ENCODE results near the gene ZNF862. TPM values are rescaled to one million over a fixed set of nuclear protein-coding genes. Genes with fewer than 3 reads are reported as not detected.

ZNF862 gene
- total RNA-seq, 4 donors from 2014 or later, result 19.8 to 36.4 (median 23.0) TPM

DNA sequence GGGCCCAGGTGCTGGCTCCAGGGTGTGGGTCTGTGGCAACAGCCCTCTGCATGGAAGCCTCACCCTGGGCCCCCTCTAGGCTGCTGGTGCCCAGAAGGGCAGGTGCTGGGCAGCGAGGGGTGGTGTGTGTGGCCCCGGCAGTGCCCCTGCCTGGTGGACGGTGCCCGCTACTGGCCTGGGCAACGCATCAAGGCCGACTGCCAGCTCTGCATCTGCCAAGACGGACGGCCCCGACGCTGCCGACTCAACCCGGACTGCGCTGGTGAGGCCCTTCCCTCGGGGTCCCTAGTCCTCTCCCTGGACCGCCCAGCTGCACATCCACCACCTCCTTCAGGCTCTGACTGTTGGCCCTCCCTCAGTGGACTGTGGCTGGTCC lies 46.0 kb upstream of the ZNF862 start:
- H3K4me3 ChIP-seq, result no peak overlapping the region
- H3K4me1 ChIP-seq, result peaks cover 0 to 6% (median 0%) of the 10 kb centered on the region in 4 donors
- no peak for DNase-seq
- H3K36me3 ChIP-seq, result no peaks in the 10 kb centered on the region
- H3K27ac ChIP-seq, result no peak overlapping the region
- TF ChIP-seq POLR2A (IDR thresholded peaks at IDR 0.05) (no peak), CTCF (IDR thresholded peaks at IDR 0.05) (no peak)
- peaks cover 0 to 4% of the 10 kb centered on the region in 2 donors for H3K27me3 ChIP-seq
- H3K9me3 ChIP-seq, result no peaks in the 10 kb centered on the region

DNA sequence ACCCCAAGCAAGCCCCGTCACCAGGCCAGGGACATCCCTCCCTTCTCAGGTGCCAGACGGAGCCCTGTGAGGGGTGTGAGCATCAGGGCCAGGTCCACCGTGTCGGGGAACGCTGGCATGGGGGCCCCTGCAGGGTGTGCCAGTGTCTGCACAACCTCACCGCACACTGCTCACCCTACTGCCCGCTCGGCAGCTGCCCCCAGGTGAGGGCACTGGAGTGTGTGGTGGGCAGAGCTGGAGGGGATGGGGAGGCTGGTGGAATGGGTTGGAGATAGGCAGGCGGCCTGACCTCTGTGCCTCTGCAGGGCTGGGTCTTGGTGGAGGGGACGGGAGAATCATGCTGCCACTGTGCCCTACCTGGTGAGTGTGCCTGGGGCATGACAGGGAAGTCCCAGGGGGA lies 44.9 kb upstream of the ZNF862 start:
- no peak overlapping the region for H3K27ac ChIP-seq
- H3K36me3 ChIP-seq, result no peaks in the 10 kb centered on the region
- TF ChIP-seq POLR2A (IDR thresholded peaks at IDR 0.05) (no peak), CTCF (IDR thresholded peaks at IDR 0.05) (no peak)
- no peak overlapping the region for H3K4me3 ChIP-seq
- H3K4me1 ChIP-seq, result peaks cover 0 to 6% (median 0%) of the 10 kb centered on the region in 4 donors
- DNase-seq, result no peak
- H3K9me3 ChIP-seq, result no peaks in the 10 kb centered on the region
- H3K27me3 ChIP-seq, result peaks cover 0 to 4% of the 10 kb centered on the region in 2 donors

GRCh38 chr7:149794661-149795060 lies 43.5 kb upstream of the ZNF862 start:
- no peak overlapping the region for H3K4me3 ChIP-seq
- DNase-seq, result no peak
- H3K27me3 ChIP-seq, result peaks cover 0 to 4% of the 10 kb centered on the region in 2 donors
- peaks cover 0 to 6% (median 0%) of the 10 kb centered on the region in 4 donors for H3K4me1 ChIP-seq
- TF ChIP-seq CTCF (IDR thresholded peaks at IDR 0.05), result no peak
- no peak for TF ChIP-seq POLR2A (IDR thresholded peaks at IDR 0.05)
- no peaks in the 10 kb centered on the region for H3K36me3 ChIP-seq
- no peaks in the 10 kb centered on the region for H3K9me3 ChIP-seq
- H3K27ac ChIP-seq, result no peak overlapping the region

GRCh38 chr7:149795126-149795525 lies 43.0 kb upstream of the ZNF862 start:
- H3K36me3 ChIP-seq, result no peaks in the 10 kb centered on the region
- H3K4me1 ChIP-seq, result peaks cover 0 to 3% (median 0%) of the 10 kb centered on the region in 4 donors
- no peaks in the 10 kb centered on the region for H3K9me3 ChIP-seq
- H3K27me3 ChIP-seq, result peaks cover 0 to 4% of the 10 kb centered on the region in 2 donors
- DNase-seq, result no peak
- TF ChIP-seq POLR2A (IDR thresholded peaks at IDR 0.05), result no peak
- TF ChIP-seq CTCF (IDR thresholded peaks at IDR 0.05), result no peak
- no peak overlapping the region for H3K27ac ChIP-seq
- H3K4me3 ChIP-seq, result no peak overlapping the region

- H3K4me3 ChIP-seq, result no peak overlapping the region
- H3K27me3 ChIP-seq, result no peaks in the 10 kb centered on the region
- no peaks in the 10 kb centered on the region for H3K9me3 ChIP-seq
- H3K36me3 ChIP-seq, result no peaks in the 10 kb centered on the region
- no peak overlapping the region for H3K27ac ChIP-seq
- H3K4me1 ChIP-seq, result no peaks in the 10 kb centered on the region
- TF ChIP-seq CTCF (IDR thresholded peaks at IDR 0.05), result no peak
- TF ChIP-seq POLR2A (IDR thresholded peaks at IDR 0.05), result no peak
- DNase-seq, result no peak
These were observed 41.8 kb upstream of the ZNF862 start for GRCh38 chr7:149796287-149796860.

- H3K36me3 ChIP-seq, result no peaks in the 10 kb centered on the region
- no peaks in the 10 kb centered on the region for H3K27me3 ChIP-seq
- H3K9me3 ChIP-seq, result no peaks in the 10 kb centered on the region
- no peak for TF ChIP-seq CTCF (IDR thresholded peaks at IDR 0.05)
- no peak for TF ChIP-seq POLR2A (IDR thresholded peaks at IDR 0.05)
- DNase-seq, result no peak
- no peaks in the 10 kb centered on the region for H3K4me1 ChIP-seq
- no peak overlapping the region for H3K4me3 ChIP-seq
- H3K27ac ChIP-seq, result no peak overlapping the region
These were observed 40.4 kb upstream of the ZNF862 start for GRCh38 chr7:149797771-149798170.

Measured in Peyer's patch (tissue), 4 donors.